GM21381 (cell line): ENCODE measurements around the gene PRRX1.

Experiments used
- ATAC-seq: cut with Tn5 transposase; IDR thresholded peaks from one replicate; pipeline ENCODE4 v1.9.1; 2021; ENCODE audit warnings: mild to moderate bottlenecking, moderate library complexity; ENCODE audit not compliant: unreplicated experiment

Gene PRRX1

GRCh38 chr1:170663404-170664092 is 383 bp upstream of the PRRX1 start:
- no peak for ATAC-seq

DNA sequence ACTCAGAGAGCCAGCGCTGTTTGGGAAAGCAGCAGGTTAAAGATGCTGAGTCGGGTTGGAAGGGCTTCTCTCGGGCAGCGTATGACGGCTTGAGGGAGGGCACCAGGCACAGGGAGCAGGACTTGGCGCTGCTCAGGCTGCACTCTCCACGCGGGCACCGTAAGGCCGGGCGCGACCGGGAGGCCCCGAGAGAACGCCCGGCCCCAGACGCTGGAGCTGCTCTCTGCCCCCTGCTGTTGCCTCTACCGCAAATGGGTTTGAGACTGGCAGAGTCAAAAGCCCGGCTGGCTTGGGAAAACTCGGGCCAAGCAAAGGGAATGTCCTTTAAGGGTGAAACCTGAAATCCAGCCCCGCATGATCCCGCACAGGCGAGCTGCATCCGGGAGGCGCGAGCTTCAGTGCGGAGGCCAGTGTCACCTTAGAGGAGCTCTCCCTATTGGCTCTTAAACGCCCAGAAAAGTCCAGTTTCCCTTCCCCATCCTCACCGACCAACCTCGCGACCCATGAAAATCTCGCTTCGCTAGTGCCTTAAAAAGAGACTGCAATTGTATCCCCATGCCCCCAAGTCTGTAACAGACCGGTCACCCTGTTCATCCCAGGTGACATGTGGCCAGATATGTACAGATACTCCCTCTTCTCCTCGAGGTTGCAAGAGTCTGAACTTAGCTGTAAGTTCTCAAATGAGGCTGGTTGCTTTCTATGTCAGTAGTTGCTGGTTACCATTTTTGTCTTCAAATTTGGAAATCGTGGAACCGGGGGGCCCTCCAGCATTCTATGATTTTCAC is 1.1 kb downstream of the PRRX1 start:
- no peak for ATAC-seq

DNA sequence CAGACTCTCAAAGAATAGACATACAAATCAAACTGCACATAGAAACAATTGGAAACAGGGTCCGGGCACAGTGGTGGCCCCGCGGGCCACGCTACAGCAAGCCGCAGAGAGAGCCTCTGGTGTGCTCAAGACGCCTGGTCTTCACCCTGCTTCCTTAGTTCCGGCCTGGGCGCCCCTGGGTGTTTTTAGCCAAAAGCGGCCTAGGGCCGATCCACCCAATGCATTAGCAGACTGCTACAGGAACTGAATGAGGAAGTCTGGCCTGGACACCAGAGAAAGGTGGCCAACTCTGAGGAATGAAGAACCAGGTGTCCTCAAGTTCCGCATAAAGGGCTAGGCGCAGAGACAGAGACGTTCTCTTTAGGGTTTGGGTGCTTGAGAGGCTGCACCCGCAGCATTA is 1.7 kb downstream of the PRRX1 start:
- no peak for ATAC-seq

- no peak for ATAC-seq
Observed at GRCh38 chr1:170666541-170667254, 2.8 kb downstream of the PRRX1 start.

- ATAC-seq = no peak
Observed at GRCh38 chr1:170668209-170669106, 4.5 kb downstream of the PRRX1 start.

DNA sequence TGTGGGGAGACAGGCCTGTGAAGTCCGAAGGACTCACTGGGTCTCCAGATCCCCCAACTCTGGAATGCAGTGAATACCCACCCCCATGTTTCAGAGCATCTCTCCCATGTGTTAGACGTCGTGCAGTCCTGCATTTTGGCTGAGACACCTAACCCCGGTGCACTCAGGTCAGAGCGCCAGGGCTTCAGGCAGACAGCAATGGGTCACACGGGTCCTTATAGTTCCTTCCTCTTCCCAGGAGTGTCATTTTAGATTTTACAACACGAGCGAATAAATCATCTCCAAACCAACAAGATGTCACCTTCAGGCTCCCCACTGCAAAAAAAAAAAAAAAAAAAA is 5.1 kb downstream of the PRRX1 start:
- ATAC-seq = no peak

DNA sequence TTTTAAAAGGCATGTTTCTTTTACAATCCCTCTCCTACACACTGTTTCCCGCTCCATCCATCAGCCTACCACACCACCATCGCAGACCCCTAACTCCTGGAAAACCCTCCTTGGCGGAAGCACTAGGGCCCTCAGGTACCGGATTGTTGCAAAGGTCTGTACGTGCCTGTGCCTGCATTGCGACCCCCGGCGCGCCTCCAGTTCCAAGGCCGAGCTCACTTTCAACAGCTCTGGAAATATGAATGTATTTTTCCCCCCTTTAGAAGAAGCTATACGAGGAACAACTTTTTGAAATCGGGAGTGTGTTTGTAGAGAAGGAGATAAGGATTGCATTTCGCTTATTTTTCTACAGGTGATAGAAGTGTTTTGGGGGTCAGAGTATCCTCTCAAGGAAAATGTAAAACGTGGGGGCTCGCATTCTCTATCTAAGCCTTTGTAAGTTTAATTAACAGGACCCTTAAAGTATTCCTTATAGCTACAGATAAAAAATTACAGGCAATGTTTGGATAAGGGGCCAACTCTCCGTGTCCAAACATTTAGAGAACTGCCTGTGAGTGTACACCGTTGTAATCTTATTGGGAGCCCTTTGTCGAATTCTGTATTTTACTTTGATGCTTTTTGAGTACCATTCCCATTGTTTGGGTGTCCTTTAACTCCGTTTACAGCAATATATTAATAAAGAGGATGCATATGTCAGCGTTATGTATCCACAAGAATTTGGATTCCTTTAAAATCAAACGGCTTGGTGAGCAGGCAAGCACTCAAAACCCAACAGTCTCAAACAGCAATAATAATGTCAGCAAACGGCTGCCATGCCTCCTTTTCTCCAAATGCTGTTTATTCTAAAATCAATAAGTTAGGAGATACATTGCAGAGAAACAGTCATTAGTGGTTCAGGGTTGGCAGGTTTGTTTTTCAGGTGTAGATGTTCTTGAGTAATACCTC is 5.9 kb downstream of the PRRX1 start:
- no peak for ATAC-seq

GRCh38 chr1:170670802-170671628 is 7.1 kb downstream of the PRRX1 start:
- ATAC-seq = no peak

DNA sequence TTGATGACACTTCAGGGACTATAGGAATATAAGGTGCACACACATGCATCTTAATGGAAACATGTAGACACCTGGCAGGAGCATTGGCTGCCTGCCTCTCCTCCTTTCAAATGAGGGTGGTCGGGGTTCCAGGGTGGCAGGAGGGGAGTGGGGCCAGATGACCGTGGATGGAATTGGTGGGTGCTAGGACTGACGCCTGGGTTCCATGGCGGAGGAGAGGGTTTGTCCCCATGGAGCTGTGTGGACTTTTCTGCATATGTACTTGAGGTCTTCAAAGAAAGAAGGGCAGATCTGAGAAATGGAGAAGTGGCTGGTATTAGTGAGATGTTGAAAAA is 7.7 kb downstream of the PRRX1 start:
- no peak for ATAC-seq

DNA sequence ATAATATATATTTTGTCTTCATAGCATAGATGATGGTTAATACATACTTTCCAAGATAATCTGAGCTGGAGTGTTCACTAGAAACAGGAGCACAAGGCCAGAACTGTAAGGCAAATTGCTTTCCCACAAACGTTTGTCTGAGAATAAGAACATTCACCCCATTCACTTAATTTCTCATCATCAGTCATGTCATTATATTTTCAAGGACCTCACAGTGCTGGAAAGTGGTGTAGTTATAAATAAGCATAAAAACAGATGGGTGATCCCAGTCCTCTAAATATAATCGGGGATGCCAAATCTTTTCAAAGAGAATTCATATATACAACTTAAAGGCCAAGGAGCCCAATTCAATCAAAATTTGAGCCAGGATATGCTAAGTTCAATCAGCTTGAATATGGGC is 8.4 kb downstream of the PRRX1 start:
- ATAC-seq = no peak

GRCh38 chr1:170674239-170674638 is 10.3 kb downstream of the PRRX1 start:
- ATAC-seq = no peak

- no peak for ATAC-seq
Observed at GRCh38 chr1:170674986-170675385, 11.1 kb downstream of the PRRX1 start.

- ATAC-seq = no peak
Observed at GRCh38 chr1:170675865-170676264, 11.9 kb downstream of the PRRX1 start.

- ATAC-seq = no peak
Observed at GRCh38 chr1:170676628-170677027, 12.7 kb downstream of the PRRX1 start.

GRCh38 chr1:170678027-170678600 is 14.2 kb downstream of the PRRX1 start:
- no peak for ATAC-seq

GRCh38 chr1:170680428-170680827 is 16.5 kb downstream of the PRRX1 start:
- ATAC-seq = no peak

DNA sequence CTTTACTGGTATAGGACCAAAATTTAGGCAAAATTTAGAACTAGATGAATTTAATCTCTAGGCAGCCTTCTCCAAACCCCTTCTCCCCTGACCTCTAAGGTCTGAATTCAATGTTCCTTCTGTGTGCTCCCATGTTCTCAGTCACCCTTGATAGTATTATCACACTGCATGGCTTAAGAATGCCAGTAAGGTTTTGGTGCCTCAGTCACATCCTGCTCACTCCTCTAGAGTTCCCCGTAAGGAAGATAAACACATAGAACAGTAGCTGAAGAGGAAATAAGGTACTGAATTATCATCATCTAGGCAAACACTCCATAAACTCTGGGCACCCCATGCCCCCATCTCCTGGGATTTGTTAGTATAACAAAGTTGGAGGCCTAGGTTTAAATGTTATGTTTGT is 18.2 kb downstream of the PRRX1 start:
- ATAC-seq = no peak

DNA sequence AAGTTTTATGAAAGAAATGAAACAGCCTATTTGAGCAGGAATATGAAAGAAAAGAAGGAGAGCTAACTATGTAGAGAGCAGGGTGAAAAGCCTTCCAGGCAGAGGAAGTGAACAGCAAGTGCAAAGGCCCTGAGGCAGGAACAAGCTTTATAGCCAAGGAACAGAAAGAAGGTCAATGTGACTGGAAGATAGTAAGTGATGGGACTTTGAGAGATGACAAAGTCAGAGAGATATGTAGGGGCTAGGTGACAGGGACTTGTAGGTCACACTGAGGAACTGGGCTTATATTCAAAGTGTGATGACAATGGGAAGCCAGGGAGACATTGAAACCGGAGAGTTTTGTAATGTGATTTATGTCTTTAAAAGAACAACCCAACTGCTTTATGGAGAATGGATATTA is 18.9 kb downstream of the PRRX1 start:
- ATAC-seq = no peak

DNA sequence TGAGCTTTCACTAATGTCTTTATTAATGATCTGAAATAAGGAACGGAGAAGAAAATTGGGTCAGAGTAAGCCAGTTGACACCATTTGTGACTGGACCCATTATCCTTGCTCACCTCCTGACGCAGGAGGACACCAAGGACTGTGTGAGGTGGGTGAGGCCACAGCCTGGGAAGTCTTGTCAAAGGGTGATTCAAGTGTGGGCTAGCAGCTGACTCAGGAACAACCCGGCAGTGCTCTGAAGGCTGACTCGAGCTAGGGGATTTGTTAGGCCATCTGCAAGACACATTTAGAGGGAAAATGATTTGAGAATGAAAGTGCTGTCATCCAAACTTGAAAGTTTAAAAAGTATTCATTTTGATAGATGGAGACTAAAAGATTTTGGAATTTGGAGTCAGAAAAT is 21.2 kb downstream of the PRRX1 start:
- no peak for ATAC-seq
